ENCODE data around the gene VRTN.

Gene VRTN

DNA sequence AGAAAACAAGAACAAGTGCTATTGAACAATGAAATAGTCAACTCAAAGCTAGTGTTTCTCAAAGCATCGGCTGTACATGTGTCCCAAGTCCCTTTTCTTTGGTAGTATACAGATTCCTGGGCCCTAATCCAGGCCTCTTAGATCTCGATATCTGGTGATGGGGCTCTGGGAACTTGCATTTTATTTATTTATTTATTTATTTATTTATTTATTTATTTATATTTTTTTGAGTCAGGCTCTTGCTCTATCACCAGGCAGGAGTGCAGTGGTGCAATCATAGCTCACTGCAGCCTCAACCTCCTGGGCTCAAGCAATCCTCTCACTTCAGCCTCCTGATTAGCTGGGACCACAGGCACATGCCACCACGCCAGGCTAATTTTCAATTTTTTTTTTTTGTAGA is 60.6 kb downstream of the VRTN start:
- TF ChIP-seq, protein P1, sequence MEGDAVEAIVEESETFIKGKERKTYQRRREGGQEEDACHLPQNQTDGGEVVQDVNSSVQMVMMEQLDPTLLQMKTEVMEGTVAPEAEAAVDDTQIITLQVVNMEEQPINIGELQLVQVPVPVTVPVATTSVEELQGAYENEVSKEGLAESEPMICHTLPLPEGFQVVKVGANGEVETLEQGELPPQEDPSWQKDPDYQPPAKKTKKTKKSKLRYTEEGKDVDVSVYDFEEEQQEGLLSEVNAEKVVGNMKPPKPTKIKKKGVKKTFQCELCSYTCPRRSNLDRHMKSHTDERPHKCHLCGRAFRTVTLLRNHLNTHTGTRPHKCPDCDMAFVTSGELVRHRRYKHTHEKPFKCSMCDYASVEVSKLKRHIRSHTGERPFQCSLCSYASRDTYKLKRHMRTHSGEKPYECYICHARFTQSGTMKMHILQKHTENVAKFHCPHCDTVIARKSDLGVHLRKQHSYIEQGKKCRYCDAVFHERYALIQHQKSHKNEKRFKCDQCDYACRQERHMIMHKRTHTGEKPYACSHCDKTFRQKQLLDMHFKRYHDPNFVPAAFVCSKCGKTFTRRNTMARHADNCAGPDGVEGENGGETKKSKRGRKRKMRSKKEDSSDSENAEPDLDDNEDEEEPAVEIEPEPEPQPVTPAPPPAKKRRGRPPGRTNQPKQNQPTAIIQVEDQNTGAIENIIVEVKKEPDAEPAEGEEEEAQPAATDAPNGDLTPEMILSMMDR (IDR thresholded peaks at IDR 0.05; ENCODE audit: unreplicated experiment in 3 of 3) = no peak
- Mint-ChIP-seq H3K4me1 (peaks cover 9% of the 10 kb centered on the region), H3K27ac (peak overlapping the region in 1 of 3 experiments; percentile 94), H3K36me3 (ENCODE audit: low read depth) (no peaks in the 10 kb centered on the region), H3K4me3 (no peak overlapping the region), H3K27me3 (ENCODE audit: low read depth) (peaks cover 8% of the 10 kb centered on the region), H3K9me3 (no peaks in the 10 kb centered on the region)

DNA sequence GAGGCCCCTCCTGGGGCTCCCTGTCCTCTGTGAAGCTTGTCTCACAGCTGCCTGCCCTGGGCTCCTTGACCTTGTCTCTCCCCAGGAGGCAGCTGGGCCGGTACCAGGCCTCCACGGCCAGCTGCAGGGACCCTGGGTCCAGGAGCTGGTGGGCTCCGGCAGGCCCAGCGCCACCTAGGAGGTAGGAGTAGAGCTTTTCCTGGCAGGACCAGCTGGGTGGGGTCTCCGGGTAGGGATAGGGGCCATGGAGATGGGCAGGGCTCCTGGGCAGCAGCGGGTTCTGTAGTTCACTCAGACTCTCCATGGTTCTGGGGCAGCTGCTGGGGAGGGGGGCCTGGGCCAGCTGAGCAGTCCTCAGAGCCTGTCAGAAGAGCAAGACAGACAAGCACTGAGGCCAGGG is 61.2 kb downstream of the VRTN start:
- no peaks in the 10 kb centered on the region for H3K36me3 Mint-ChIP-seq (ENCODE audit: low read depth)
- H3K9me3 Mint-ChIP-seq = no peaks in the 10 kb centered on the region
- H3K4me1 Mint-ChIP-seq = peaks cover 15% of the 10 kb centered on the region
- peaks cover 8% of the 10 kb centered on the region for H3K27me3 Mint-ChIP-seq (ENCODE audit: low read depth)
- TF ChIP-seq, protein P1 (IDR thresholded peaks at IDR 0.05; ENCODE audit: unreplicated experiment in 3 of 3) = no peak
- no peak overlapping the region for H3K4me3 Mint-ChIP-seq
- H3K27ac Mint-ChIP-seq = peak overlapping the region in 1 of 3 experiments; percentile 50

All from nephron (organoid).